ENCODE data around the gene SUCO.

DNA sequence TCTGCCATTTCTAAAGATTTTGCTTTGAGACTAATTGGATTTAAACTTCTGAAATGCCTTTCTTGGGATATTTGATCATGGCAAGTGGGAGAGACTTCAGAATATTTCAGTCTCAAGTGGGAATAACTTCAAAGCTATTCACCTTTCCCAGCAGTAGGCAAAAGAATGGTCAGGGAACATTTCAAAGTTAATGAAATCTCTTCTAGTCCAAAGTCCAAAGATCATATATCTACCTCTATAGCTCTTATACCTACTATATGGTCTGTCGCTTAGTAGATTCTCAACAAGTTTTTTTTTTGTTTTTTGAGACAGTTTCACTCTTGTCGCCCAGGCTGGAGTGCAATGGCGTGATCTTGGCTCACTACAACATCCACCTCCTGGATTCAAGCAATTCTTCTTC lies 44.6 kb upstream of the SUCO start:
- TF ChIP-seq, protein P1, sequence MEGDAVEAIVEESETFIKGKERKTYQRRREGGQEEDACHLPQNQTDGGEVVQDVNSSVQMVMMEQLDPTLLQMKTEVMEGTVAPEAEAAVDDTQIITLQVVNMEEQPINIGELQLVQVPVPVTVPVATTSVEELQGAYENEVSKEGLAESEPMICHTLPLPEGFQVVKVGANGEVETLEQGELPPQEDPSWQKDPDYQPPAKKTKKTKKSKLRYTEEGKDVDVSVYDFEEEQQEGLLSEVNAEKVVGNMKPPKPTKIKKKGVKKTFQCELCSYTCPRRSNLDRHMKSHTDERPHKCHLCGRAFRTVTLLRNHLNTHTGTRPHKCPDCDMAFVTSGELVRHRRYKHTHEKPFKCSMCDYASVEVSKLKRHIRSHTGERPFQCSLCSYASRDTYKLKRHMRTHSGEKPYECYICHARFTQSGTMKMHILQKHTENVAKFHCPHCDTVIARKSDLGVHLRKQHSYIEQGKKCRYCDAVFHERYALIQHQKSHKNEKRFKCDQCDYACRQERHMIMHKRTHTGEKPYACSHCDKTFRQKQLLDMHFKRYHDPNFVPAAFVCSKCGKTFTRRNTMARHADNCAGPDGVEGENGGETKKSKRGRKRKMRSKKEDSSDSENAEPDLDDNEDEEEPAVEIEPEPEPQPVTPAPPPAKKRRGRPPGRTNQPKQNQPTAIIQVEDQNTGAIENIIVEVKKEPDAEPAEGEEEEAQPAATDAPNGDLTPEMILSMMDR (IDR thresholded peaks at IDR 0.05): no peak
- TF ChIP-seq POLR2A (IDR thresholded peaks at IDR 0.05): no peak
